Suprapubic skin (tissue), 4 donors: Measurements from ENCODE around the gene FAM110A.

ENCODE experiments used
- CTCF ChIP-seq, 2 donors: fragments of 200-600 bp in 1 of 2; fragments of 450-650 bp in 1 of 2; sonication (generic) in 1 of 2; IDR thresholded peaks; one replicate each; pipeline ENCODE4 v1.5.1; 2016 to 2019; ENCODE audit warnings: antibody characterized with exemption in 2 of 2, mild to moderate bottlenecking in 1 of 2, moderate library complexity in 1 of 2
- EP300 ChIP-seq: sonication (generic); formaldehyde crosslinking; IDR thresholded peaks from one replicate; pipeline ENCODE4 v1.6.1; 2017; ENCODE audit warnings: antibody characterized with exemption
- POLR2A ChIP-seq, 2 donors: fragments of 450-650 bp; IDR thresholded peaks; one replicate each; pipeline ENCODE4 v1.6.1; 2017; ENCODE audit warnings: antibody characterized with exemption in 2 of 2, mild to moderate bottlenecking in 2 of 2, moderate library complexity in 2 of 2
- POLR2AphosphoS5 ChIP-seq, 3 donors: sonication (generic); formaldehyde crosslinking; IDR thresholded peaks; one replicate each; pipeline ENCODE4 v1.6.1; 2017; ENCODE audit warnings: antibody characterized with exemption in 3 of 3

- TF ChIP-seq CTCF (IDR thresholded peaks at IDR 0.05) (no peak), POLR2A (IDR thresholded peaks at IDR 0.05) (no peak), POLR2AphosphoS5 (IDR thresholded peaks at IDR 0.05) (no peak), EP300 (no peak)
These were observed 1.6 kb upstream of the FAM110A start for GRCh38 chr20:831956-832355.
